Panc1 (cell line): ENCODE measurements around the gene UPB1.
"Not testable (repeated sequence)": the region's sequence is repeated elsewhere in the genome, so short reads cannot be mapped to it uniquely, and the experiment has no call there.

ENCODE experiments used
- CTCF ChIP-seq: fragments of 450-650 bp; IDR thresholded peaks from 2 replicates; pipeline ENCODE4 v1.5.1; 2017; ENCODE audit warnings: mild to moderate bottlenecking
- POLR2AphosphoS5 ChIP-seq: IDR thresholded peaks from 2 replicates; pipeline ENCODE4 v1.6.1; 2012; ENCODE audit warnings: mild to moderate bottlenecking, low read depth, low read length, moderate library complexity

GRCh38 chr22:24489434-24489833 is 5.7 kb upstream of the UPB1 start:
- not testable (repeated sequence) for TF ChIP-seq CTCF, POLR2AphosphoS5
